Gastrocnemius medialis (tissue), 4 donors: Measurements from ENCODE around the gene KCNK15.

ENCODE experiments used
- POLR2A ChIP-seq, 2 donors: fragments of 450-650 bp; IDR thresholded peaks; one replicate each; pipeline ENCODE4 v1.6.1; 2017; ENCODE audit warnings: antibody characterized with exemption in 2 of 2, mild to moderate bottlenecking in 2 of 2, moderate library complexity in 2 of 2
- TF ChIP-seq, protein P1 (sequence below), 5 experiments: fragments of 450-650 bp in 3 of 5; fragments of 200-600 bp in 2 of 5; sonication (generic) in 2 of 5; IDR thresholded peaks in 4 of 5; conservative IDR thresholded peaks in 1 of 5; 1 replicate in 4 of 5; 2 replicates in 1 of 5; pipeline ENCODE4 v1.5.1; 2016 to 2019; ENCODE audit warnings: antibody characterized with exemption in 5 of 5, mild to moderate bottlenecking in 3 of 5, moderate library complexity in 3 of 5

DNA sequence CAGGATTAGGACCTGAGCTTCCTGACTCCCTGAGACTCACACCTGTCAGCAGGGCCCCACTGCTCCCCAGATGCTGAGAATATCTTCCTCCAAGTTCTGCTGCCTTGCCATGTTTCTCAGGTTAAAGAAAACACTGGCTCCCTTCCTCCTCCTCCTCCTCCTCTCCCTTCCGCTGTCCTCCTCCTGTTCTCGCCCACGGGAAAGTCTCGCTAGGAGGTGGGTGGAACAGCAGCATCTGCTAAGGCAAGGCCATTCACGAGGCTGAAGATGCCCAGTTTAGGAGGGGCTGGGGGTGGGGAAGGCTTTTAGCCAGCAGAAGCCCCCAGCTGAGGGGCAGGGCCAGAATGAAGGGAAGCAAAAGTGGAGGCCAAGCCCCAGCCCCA lies 23.8 kb downstream of the KCNK15 start:
- TF ChIP-seq, protein P1, sequence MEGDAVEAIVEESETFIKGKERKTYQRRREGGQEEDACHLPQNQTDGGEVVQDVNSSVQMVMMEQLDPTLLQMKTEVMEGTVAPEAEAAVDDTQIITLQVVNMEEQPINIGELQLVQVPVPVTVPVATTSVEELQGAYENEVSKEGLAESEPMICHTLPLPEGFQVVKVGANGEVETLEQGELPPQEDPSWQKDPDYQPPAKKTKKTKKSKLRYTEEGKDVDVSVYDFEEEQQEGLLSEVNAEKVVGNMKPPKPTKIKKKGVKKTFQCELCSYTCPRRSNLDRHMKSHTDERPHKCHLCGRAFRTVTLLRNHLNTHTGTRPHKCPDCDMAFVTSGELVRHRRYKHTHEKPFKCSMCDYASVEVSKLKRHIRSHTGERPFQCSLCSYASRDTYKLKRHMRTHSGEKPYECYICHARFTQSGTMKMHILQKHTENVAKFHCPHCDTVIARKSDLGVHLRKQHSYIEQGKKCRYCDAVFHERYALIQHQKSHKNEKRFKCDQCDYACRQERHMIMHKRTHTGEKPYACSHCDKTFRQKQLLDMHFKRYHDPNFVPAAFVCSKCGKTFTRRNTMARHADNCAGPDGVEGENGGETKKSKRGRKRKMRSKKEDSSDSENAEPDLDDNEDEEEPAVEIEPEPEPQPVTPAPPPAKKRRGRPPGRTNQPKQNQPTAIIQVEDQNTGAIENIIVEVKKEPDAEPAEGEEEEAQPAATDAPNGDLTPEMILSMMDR (IDR thresholded peaks at IDR 0.05 in 4 of 5, conservative IDR thresholded peaks at IDR 0.05 in 1 of 5): no peak
- TF ChIP-seq POLR2A (IDR thresholded peaks at IDR 0.05): no peak
